Vagina (tissue), 2 donors: Measurements from ENCODE around the gene SYCE3. TPM values are rescaled to one million over a fixed set of nuclear protein-coding genes. Genes with fewer than 3 reads are reported as not detected.

Experiments
- DNase-seq, 2 donors: peaks; one replicate each; pipeline ENCODE4 v3.0.0-alpha.2; 2017; ENCODE audit errors: extremely low spot score in 2 of 2
- H3K27ac ChIP-seq: fragments of 200-600 bp; sonication (generic); one replicate; pipeline ENCODE4 v1.5.1; 2019
- H3K27me3 ChIP-seq: fragments of 200-600 bp; sonication (generic); one replicate; pipeline ENCODE4 v1.5.1; 2019
- H3K36me3 ChIP-seq, 2 donors: fragments of 200-600 bp; sonication (generic); one replicate each; pipeline ENCODE4 v1.5.1; 2017 to 2019
- H3K4me1 ChIP-seq: fragments of 200-600 bp; sonication (generic); one replicate; pipeline ENCODE4 v1.5.1; 2019
- H3K4me3 ChIP-seq, 2 donors: fragments of 200-600 bp; sonication (generic); 1 replicate in 1 of 2; 2 replicates in 1 of 2; pipeline ENCODE4 v1.5.1; 2016 to 2019
- H3K9me3 ChIP-seq: fragments of 200-600 bp; sonication (generic); one replicate; pipeline ENCODE4 v1.5.1; 2019
- CTCF ChIP-seq, 3 experiments: fragments of 450-650 bp in 2 of 3; fragments of 200-600 bp in 1 of 3; sonication (generic) in 1 of 3; IDR thresholded peaks; one replicate each; pipeline ENCODE4 v1.5.1; 2017 to 2019; ENCODE audit warnings: antibody characterized with exemption in 3 of 3, mild to moderate bottlenecking in 2 of 3, moderate library complexity in 2 of 3
- POLR2A ChIP-seq, 2 donors: fragments of 450-650 bp; IDR thresholded peaks; one replicate each; pipeline ENCODE4 v1.6.1; 2017; ENCODE audit warnings: antibody characterized with exemption in 2 of 2, mild to moderate bottlenecking in 2 of 2, moderate library complexity in 2 of 2
- POLR2AphosphoS5 ChIP-seq, 2 donors: sonication (generic); formaldehyde crosslinking; IDR thresholded peaks; one replicate each; pipeline ENCODE4 v1.9.0; 2017; ENCODE audit warnings: antibody characterized with exemption in 2 of 2, mild to moderate bottlenecking in 2 of 2, low read depth in 1 of 2; ENCODE audit not compliant: insufficient read depth in 1 of 2
- intact Hi-C: fragments of 100-400 bp; cut with DNase I; formaldehyde crosslinking; loops from one replicate; pipeline ENCODE4 v1.15.1; 2023
- total RNA-seq: library from RNA; depleted of rRNA; stranded (reverse); fragments of >200 nt; gene quantifications from one replicate; pipeline ENCODE4 v1.2.3, GENCODE V29; 2016

SYCE3 gene
- total RNA-seq, 1 donor from 2014 or later = not detected

DNA sequence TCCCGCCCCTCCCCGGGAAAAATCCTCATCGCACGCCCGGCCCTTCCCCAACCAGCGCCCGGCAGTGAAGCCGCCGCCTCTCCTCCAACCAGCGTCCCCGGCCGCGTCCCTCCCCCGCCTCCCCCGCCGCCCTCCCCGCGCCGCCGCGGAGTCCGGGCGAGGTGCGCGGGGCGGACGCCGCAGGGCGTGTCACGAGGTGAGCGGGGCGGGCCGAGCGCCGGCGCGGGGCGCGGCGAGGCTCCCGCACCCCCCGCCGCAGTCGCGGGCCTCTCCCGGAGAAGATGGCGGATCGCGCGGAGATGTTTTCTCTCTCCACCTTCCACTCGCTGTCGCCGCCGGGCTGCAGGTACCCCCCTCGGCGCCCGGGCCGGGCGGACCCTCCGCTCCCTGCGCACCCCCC lies 37.8 kb upstream of the SYCE3 start, which contains the start of gene MAPK8IP2:
TSS of gene MAPK8IP2 (plus strand) at position 256 of the 400 bp plus-strand sequence. CDS start at position 282, 26 bp downstream.
- Histone ChIP-seq H3K27me3 (no peaks in the 10 kb centered on the region), H3K27ac (no peak within 1 kb of the TSS), H3K4me1 (peaks cover 8% of the 10 kb centered on the region), H3K36me3 (no peaks in the 10 kb centered on the region), H3K9me3 (no peaks in the 10 kb centered on the region), H3K4me3 (peak within 1 kb of the TSS; percentile 23 to 52)
- TF ChIP-seq CTCF (IDR thresholded peaks at IDR 0.05) (no peak), POLR2AphosphoS5 (IDR thresholded peaks at IDR 0.05; ENCODE audit: insufficient read depth in 1 of 2, low read depth in 1 of 2) (no peak), POLR2A (IDR thresholded peaks at IDR 0.05) (no peak)
- intact Hi-C loops = no loop called here
- no peak for DNase-seq

DNA sequence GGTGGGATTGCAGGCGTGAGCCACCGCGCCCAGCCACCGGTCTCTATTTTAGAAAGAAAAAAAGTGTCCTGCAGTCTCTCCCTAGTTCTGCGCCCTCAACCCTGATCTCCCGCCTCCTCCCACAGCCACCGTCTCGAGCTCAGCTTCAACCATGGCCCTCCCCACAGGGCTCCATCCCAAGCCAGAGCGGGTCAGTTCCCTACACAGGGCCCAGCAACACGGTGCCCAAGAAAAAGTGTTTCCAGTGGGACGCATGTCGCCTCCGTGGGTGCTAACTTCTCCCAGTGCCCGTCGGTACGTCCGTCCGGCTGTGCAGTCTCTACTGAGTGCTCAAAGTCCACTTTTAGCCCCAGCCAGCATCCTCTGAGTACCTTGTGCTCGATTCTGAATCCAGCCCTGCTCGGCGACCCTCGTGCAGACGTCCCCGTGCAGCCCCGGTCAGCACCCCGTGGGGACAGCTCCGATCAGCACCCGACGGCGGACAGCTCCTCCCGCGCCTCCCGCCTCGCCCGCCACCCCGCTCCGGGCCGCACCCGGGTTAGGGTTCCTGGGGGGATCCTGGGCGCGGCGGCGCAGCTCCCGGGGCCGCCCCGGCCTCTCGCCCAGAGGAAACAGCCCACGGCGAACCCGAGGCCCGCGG lies 37.2 kb upstream of the SYCE3 start:
- no peaks in the 10 kb centered on the region for H3K36me3 ChIP-seq
- intact Hi-C loops = no loop called here
- no peak overlapping the region for H3K27ac ChIP-seq
- no peaks in the 10 kb centered on the region for H3K9me3 ChIP-seq
- H3K4me3 ChIP-seq = peak overlapping the region; percentile 23 to 52
- TF ChIP-seq POLR2AphosphoS5 (IDR thresholded peaks at IDR 0.05; ENCODE audit: insufficient read depth in 1 of 2, low read depth in 1 of 2) = peak in 1 of 2 donors; percentile 12
- no peak for TF ChIP-seq CTCF (IDR thresholded peaks at IDR 0.05)
- no peak for TF ChIP-seq POLR2A (IDR thresholded peaks at IDR 0.05)
- DNase-seq = no peak
- H3K27me3 ChIP-seq = no peaks in the 10 kb centered on the region
- peaks cover 8% of the 10 kb centered on the region for H3K4me1 ChIP-seq

DNA sequence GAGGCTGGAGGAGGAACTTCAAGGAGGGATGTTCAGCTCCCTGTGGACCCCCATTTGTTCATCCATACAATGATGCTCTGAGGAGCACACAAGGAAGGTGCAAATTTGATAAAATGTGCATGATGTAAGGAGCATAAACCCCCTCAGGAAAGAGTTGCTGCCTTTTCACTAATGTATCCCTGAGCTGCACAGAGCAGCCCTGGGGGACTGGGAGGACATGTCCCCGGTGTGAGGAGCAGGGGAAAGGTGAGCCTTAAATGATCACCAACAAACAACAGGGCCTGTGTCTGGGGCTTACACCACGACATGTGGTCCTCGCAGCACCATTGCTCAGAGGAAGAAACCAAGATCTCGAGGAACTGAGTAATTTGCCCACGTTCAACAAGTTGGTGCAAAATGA lies 34.4 kb upstream of the SYCE3 start:
- no peaks in the 10 kb centered on the region for H3K27me3 ChIP-seq
- no peak for DNase-seq

DNA sequence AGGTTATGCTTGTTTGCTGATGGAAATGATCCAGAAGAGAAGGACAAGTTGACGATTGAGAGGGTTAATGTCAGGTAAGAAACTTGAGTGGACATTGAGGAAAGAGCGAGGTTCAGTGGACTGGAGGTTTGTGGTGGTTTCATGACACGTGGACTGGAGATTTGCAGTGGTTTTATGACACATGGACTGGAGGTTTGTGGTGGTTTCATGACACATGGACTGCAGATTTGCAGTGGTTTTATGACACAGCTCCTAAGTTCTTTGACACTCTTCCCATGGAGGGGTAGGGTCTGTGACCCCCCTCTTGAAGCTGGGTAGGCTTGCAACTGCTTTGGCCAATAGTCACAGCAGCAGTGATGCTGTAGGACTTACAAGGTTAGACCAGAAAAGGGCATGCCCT lies 32.5 kb upstream of the SYCE3 start:
- Histone ChIP-seq H3K27me3 (no peaks in the 10 kb centered on the region), H3K9me3 (no peaks in the 10 kb centered on the region), H3K36me3 (no peaks in the 10 kb centered on the region), H3K27ac (no peak overlapping the region), H3K4me1 (peaks cover 6% of the 10 kb centered on the region), H3K4me3 (no peak overlapping the region)
- TF ChIP-seq POLR2A (IDR thresholded peaks at IDR 0.05) (no peak), CTCF (IDR thresholded peaks at IDR 0.05) (no peak), POLR2AphosphoS5 (IDR thresholded peaks at IDR 0.05; ENCODE audit: insufficient read depth in 1 of 2, low read depth in 1 of 2) (no peak)
- intact Hi-C loops = no loop called here
- DNase-seq = no peak

More for the DNA sequence above, 34.4 kb upstream of the SYCE3 start:
- intact Hi-C loops = no loop called here
- Histone ChIP-seq H3K4me3 (no peak overlapping the region), H3K27ac (no peak overlapping the region), H3K36me3 (no peaks in the 10 kb centered on the region), H3K9me3 (no peaks in the 10 kb centered on the region), H3K4me1 (peaks cover 8% of the 10 kb centered on the region)
- TF ChIP-seq CTCF (IDR thresholded peaks at IDR 0.05) = no peak
- no peak for TF ChIP-seq POLR2A (IDR thresholded peaks at IDR 0.05)
- no peak for TF ChIP-seq POLR2AphosphoS5 (IDR thresholded peaks at IDR 0.05; ENCODE audit: insufficient read depth in 1 of 2, low read depth in 1 of 2)

- intact Hi-C loops = no loop called here
- DNase-seq = no peak
These were observed 24.7 kb upstream of the SYCE3 start for GRCh38 chr22:50587407-50587806.

More at GRCh38 chr22:50587407-50587806, 24.7 kb upstream of the SYCE3 start:
- H3K27ac ChIP-seq = no peak overlapping the region
- H3K4me1 ChIP-seq = peaks cover 11% of the 10 kb centered on the region
- no peaks in the 10 kb centered on the region for H3K27me3 ChIP-seq
- no peak overlapping the region for H3K4me3 ChIP-seq
- TF ChIP-seq POLR2A (IDR thresholded peaks at IDR 0.05) (no peak), CTCF (IDR thresholded peaks at IDR 0.05) (no peak), POLR2AphosphoS5 (IDR thresholded peaks at IDR 0.05; ENCODE audit: insufficient read depth in 1 of 2, low read depth in 1 of 2) (no peak)
- no peaks in the 10 kb centered on the region for H3K9me3 ChIP-seq
- no peaks in the 10 kb centered on the region for H3K36me3 ChIP-seq
